H1 (cell line): ENCODE results near the gene FAM193A.

Source experiments
- CHD1 ChIP-seq: IDR thresholded peaks from 2 replicates; pipeline ENCODE4 v1.6.1; 2012; ENCODE audit warnings: low read depth, low read length, improper control_type of control experiment
- EGR1 ChIP-seq: IDR thresholded peaks from 2 replicates; pipeline ENCODE4 v1.6.1; 2011; ENCODE audit warnings: low read depth, low read length, borderline replicate concordance
- KDM1A ChIP-seq: fragments of 200-600, 300-600 bp; sonication (generic); IDR thresholded peaks from 2 replicates; pipeline ENCODE4 v1.7.1; 2016; ENCODE audit warnings: mild to moderate bottlenecking, low read length, borderline replicate concordance
- NRF1 ChIP-seq: IDR thresholded peaks from 2 replicates; pipeline ENCODE4 v1.6.1; 2011; ENCODE audit warnings: mild to moderate bottlenecking, low read depth, low read length, improper control_type of control experiment
- SAP30 ChIP-seq: fragments of 300-600 bp; sonication (generic); IDR thresholded peaks from 2 replicates; pipeline ENCODE4 v1.7.1; 2012; ENCODE audit warnings: low read length, moderate library complexity, mild to moderate bottlenecking, inconsistent platforms; ENCODE audit not compliant: insufficient read depth, insufficient replicate concordance
- SIX5 ChIP-seq: IDR thresholded peaks from 2 replicates; pipeline ENCODE4 v1.6.1; 2011; ENCODE audit warnings: mild to moderate bottlenecking, low read depth, low read length
- SUZ12 ChIP-seq: fragments of 200-600 bp; sonication (generic); IDR thresholded peaks from 2 replicates; pipeline ENCODE4 v1.6.1; 2012; ENCODE audit warnings: mild to moderate bottlenecking, inconsistent platforms, low read length, moderate library complexity, mixed read lengths
- ZNF274 ChIP-seq: IDR thresholded peaks from 2 replicates; pipeline ENCODE4 v1.7.0; 2012; ENCODE audit warnings: low read length, borderline replicate concordance; ENCODE audit errors: extremely low read depth
- TF ChIP-seq, protein P1 (sequence below), 3 experiments: IDR thresholded peaks; 1 replicate in 2 of 3; 2 replicates in 1 of 3; pipeline versions ENCODE4 v1.5.1 to v1.6.1; 2011; ENCODE audit warnings: low read length in 3 of 3, mild to moderate bottlenecking in 3 of 3, inconsistent platforms in 2 of 3, low read depth in 1 of 3, moderate library complexity in 1 of 3; ENCODE audit not compliant: insufficient read depth in 1 of 3; ENCODE audit errors: control extremely low read depth in 1 of 3
- TF ChIP-seq, protein P2 (sequence below): IDR thresholded peaks from 2 replicates; pipeline ENCODE4 v1.6.1; 2012; ENCODE audit warnings: inconsistent platforms

DNA sequence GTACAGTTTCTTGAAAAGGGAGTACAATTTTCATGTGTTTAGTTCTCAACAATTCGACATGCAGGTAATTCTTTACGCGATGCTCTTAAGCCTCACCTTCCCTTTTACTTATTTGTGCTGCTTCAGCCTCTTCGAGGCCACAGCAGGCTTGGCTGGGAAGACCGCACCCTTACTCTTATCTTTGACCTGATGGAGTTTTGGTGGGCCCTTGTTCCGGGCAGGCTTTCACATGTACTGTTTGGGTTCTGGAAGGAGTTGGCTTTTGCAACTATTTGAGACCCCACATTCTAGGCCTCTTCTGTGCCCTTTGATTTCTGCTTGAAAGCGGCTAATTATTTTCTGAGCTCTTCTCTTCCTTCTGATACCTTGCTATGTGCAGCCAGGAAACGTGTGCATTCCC lies 60.2 kb downstream of the FAM193A start:
- TF ChIP-seq, protein P1, sequence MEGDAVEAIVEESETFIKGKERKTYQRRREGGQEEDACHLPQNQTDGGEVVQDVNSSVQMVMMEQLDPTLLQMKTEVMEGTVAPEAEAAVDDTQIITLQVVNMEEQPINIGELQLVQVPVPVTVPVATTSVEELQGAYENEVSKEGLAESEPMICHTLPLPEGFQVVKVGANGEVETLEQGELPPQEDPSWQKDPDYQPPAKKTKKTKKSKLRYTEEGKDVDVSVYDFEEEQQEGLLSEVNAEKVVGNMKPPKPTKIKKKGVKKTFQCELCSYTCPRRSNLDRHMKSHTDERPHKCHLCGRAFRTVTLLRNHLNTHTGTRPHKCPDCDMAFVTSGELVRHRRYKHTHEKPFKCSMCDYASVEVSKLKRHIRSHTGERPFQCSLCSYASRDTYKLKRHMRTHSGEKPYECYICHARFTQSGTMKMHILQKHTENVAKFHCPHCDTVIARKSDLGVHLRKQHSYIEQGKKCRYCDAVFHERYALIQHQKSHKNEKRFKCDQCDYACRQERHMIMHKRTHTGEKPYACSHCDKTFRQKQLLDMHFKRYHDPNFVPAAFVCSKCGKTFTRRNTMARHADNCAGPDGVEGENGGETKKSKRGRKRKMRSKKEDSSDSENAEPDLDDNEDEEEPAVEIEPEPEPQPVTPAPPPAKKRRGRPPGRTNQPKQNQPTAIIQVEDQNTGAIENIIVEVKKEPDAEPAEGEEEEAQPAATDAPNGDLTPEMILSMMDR (IDR thresholded peaks at IDR 0.05; ENCODE audit: control extremely low read depth in 1 of 3, insufficient read depth in 1 of 3, low read depth in 1 of 3, low read length in 3 of 3), result no peak
- TF ChIP-seq SAP30 (no peak), KDM1A (no peak), NRF1 (no peak), ZNF274 (no peak), CHD1 (no peak), SIX5 (no peak), SUZ12 (no peak), EGR1 (no peak)
- TF ChIP-seq, protein P2, sequence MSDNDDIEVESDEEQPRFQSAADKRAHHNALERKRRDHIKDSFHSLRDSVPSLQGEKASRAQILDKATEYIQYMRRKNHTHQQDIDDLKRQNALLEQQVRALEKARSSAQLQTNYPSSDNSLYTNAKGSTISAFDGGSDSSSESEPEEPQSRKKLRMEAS, result no peak
